SK-N-SH (cell line): ENCODE results near the gene SMAD3.

Experiments used
- CHD2 ChIP-seq: fragments of 150-350 bp; IDR thresholded peaks from 2 replicates; pipeline ENCODE4 v1.6.1; 2018; ENCODE audit warnings: low read length; ENCODE audit not compliant: partially characterized antibody
- EP300 ChIP-seq, 2 experiments: IDR thresholded peaks; 2 replicates each; pipeline versions ENCODE4 v1.4.0 to v1.6.1; 2012; ENCODE audit warnings: borderline replicate concordance in 1 of 2, low read depth in 1 of 2, low read length in 1 of 2
- GABPA ChIP-seq: IDR thresholded peaks from 2 replicates; pipeline ENCODE4 v1.4.0; 2012; ENCODE audit warnings: low read depth, mild to moderate bottlenecking
- MXI1 ChIP-seq: IDR thresholded peaks from 2 replicates; pipeline ENCODE4 v1.6.1; 2012; ENCODE audit warnings: mild to moderate bottlenecking, low read depth, low read length, improper control_type of control experiment
- POLR2AphosphoS5 ChIP-seq: IDR thresholded peaks from 2 replicates; pipeline ENCODE4 v1.6.1; 2012; ENCODE audit warnings: low read depth, low read length
- REST ChIP-seq: IDR thresholded peaks from 2 replicates; pipeline ENCODE4 v1.6.1; 2012; ENCODE audit warnings: mild to moderate bottlenecking, low read depth, low read length, moderate library complexity
- RXRA ChIP-seq: IDR thresholded peaks from 2 replicates; pipeline ENCODE4 v1.4.0; 2012; ENCODE audit warnings: low read depth, mild to moderate bottlenecking, borderline replicate concordance
- SMC3 ChIP-seq: IDR thresholded peaks from 2 replicates; pipeline ENCODE4 v1.6.1; 2012; ENCODE audit warnings: low read depth, low read length, improper control_type of control experiment
- TF ChIP-seq, protein P1 (sequence below): fragments of 200-600 bp; sonication (generic); IDR thresholded peaks from 2 replicates; pipeline ENCODE4 v1.6.1; 2017; ENCODE audit warnings: antibody characterized with exemption, mild to moderate bottlenecking, moderate library complexity

DNA sequence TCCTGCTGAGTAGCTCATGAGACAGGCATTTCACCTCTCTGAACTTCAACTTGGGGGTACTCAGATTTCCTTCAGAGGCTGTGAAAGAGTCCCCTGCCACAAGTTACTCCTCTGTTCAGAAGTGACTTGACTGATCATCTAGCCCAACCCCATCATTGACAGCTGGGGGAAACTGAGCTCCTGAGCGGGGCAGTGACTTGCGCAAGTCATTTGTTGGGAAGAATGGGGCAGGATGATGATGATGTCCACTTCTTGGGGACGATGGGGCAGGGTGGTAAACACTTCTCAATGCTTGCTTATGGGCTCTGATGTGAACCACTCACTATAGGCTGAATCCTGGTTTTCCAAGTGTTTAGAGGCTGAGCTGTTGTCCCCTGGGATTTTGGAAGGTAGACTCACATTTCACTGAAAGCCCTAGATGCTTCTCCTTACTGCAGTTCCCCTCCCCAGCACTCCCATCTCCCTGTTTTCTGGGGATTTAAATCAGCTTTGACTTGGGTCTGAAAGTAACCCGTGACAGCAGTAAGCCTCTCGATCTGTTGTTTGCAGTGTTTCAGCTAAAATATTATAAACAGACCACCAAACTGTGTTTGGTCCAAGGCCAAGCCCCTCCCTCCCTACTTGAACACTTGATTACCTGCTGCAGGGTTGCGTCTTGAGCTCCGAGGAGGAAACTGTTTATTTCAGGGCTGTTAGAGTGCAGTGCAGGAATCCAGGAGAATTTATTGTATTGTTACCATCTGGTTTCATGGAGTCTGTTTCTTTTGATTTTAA, 25.1 kb downstream of the SMAD3 start:
- no peak for TF ChIP-seq EP300 (IDR thresholded peaks at IDR 0.05; ENCODE audit: borderline replicate concordance in 1 of 2, low read depth in 1 of 2, low read length in 1 of 2)
- no peak for TF ChIP-seq POLR2AphosphoS5
- TF ChIP-seq, protein P1, sequence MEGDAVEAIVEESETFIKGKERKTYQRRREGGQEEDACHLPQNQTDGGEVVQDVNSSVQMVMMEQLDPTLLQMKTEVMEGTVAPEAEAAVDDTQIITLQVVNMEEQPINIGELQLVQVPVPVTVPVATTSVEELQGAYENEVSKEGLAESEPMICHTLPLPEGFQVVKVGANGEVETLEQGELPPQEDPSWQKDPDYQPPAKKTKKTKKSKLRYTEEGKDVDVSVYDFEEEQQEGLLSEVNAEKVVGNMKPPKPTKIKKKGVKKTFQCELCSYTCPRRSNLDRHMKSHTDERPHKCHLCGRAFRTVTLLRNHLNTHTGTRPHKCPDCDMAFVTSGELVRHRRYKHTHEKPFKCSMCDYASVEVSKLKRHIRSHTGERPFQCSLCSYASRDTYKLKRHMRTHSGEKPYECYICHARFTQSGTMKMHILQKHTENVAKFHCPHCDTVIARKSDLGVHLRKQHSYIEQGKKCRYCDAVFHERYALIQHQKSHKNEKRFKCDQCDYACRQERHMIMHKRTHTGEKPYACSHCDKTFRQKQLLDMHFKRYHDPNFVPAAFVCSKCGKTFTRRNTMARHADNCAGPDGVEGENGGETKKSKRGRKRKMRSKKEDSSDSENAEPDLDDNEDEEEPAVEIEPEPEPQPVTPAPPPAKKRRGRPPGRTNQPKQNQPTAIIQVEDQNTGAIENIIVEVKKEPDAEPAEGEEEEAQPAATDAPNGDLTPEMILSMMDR, result no peak
- TF ChIP-seq SMC3, result no peak
- TF ChIP-seq GABPA, result no peak
- TF ChIP-seq CHD2, result no peak
- TF ChIP-seq MXI1, result no peak
- no peak for TF ChIP-seq REST
- TF ChIP-seq RXRA, result no peak
